ENCODE results near the gene ANO1. TPM values are rescaled to one million over a fixed set of nuclear protein-coding genes. Genes with fewer than 3 reads are reported as not detected.

Gene ANO1
- total RNA-seq, 2 experiments from 2014 or later, result not detected

DNA sequence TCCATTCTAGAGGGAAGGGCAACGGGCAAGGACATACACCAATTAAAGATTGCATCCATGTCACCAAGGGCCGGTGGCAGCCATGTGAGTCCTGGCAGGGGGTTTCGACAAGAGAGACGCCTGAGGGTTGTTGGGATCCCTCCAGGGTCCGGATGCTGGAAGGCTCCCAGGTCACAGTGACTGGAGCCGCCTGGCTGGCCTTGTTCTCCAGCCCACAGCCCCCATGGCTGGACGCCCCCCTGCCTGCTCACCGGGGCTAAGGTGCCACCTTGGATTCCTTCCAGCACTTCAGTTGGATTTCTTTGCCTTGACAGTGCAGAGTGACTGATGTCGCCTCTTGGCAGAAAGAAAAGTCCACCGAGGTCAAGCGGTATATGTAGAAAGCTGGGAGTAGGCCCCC, 42.6 kb downstream of the ANO1 start:
- H3K4me1 Mint-ChIP-seq (ENCODE audit: low read depth), result no peaks in the 10 kb centered on the region
- H3K9me3 Mint-ChIP-seq, result no peaks in the 10 kb centered on the region
- DNase-seq, result no peak
- intact Hi-C loops (cut with micrococcal nuclease), result no loop called here
- H3K4me3 Mint-ChIP-seq, result no peak overlapping the region
- CTCF ChIA-PET, result no interaction called here
- no peak overlapping the region for H3K27ac Mint-ChIP-seq
- H3K36me3 Mint-ChIP-seq (ENCODE audit: low read depth), result no peaks in the 10 kb centered on the region
- peaks cover 13% of the 10 kb centered on the region for H3K27me3 Mint-ChIP-seq (ENCODE audit: low read depth)

DNA sequence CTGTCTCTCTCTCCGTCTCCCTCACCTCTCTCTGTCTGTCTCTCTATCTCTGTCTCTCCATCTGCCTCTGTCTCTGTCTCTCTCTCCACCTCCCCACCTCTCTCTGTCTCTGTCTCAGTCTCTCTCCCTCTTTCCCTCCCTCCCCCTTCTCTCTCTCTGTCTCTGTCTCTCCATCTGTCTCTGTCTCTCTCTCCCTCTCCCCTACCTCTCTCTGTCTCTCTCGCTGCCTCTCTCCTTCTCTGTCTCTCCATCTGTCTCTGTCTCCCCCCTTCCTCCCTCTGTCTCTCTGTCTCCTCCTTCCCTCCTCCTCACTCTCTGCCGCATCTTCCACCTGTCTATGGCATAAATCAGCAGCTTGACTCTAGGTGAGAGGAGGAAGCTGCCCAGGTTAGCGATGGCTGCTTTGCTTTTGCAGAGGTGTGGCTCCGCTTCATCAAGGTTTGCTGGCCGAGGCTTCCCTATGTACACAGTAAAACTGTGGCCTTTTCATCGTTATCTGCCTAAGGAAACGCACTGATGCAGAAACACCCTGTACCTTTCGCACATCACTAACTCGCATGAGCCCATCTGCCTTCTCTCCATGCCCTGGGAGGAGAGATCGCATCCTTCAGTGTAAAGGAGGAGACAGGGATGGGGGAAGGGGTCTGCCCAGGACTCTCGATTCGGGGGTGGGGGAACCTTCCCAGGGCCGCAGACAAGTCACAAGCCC, 44.5 kb downstream of the ANO1 start:
- Mint-ChIP-seq H3K36me3 (ENCODE audit: low read depth) (no peaks in the 10 kb centered on the region), H3K4me1 (ENCODE audit: low read depth) (no peaks in the 10 kb centered on the region), H3K27me3 (ENCODE audit: low read depth) (peaks cover 11% of the 10 kb centered on the region), H3K27ac (no peak overlapping the region), H3K9me3 (no peaks in the 10 kb centered on the region), H3K4me3 (no peak overlapping the region)
- no peak for DNase-seq
- intact Hi-C loops (cut with micrococcal nuclease), result no loop called here
- CTCF ChIA-PET, result no interaction called here

- intact Hi-C loops (cut with micrococcal nuclease), result no loop called here
- Mint-ChIP-seq H3K27me3 (ENCODE audit: low read depth) (peaks cover 5% of the 10 kb centered on the region), H3K4me3 (no peak overlapping the region), H3K4me1 (ENCODE audit: low read depth) (no peaks in the 10 kb centered on the region), H3K27ac (no peak overlapping the region), H3K36me3 (ENCODE audit: low read depth) (no peaks in the 10 kb centered on the region), H3K9me3 (no peaks in the 10 kb centered on the region)
- CTCF ChIA-PET, result interaction anchor here (0.9 kb wide), 1 partner anchor 74 kb away, joined by 3 read pairs; no protein-coding TSS in a partner anchor
- no peak for DNase-seq
Observed at GRCh38 chr11:70123711-70124110, 45.6 kb downstream of the ANO1 start.

DNA sequence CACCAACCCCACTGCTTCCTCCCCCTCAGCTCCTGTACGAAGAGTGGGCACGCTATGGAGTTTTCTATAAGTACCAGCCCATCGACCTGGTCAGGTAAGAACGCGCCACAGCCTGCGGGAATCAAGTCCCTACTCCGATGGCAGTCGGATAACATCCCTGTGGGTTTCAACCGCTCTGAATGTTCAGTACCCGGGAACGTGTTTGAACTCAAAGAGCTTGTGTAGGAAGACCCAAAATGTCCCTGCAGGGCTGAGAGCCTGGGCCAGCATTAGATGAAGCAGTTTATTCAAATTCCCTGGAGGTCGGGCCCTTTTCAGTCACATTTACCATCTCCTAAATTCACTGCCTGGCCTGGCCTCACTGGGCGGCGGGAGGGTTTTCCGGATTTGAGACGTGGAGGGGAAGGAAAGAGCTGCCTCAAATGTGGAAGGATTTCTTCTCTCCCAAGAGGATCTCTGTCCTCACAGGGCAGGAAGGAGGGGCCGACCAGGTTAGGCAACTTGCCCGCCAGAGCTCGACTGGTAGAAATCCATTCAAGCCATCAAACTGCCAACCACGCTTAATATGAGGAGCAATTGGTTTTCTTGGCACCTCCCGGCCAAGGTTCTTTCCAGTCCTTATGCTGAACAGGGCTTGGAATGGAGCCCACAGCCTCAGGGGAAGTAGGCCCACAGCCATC, 46.3 kb downstream of the ANO1 start:
- intact Hi-C loops (cut with micrococcal nuclease), result no loop called here
- no peak overlapping the region for H3K27ac Mint-ChIP-seq
- H3K36me3 Mint-ChIP-seq (ENCODE audit: low read depth), result no peaks in the 10 kb centered on the region
- no peaks in the 10 kb centered on the region for H3K9me3 Mint-ChIP-seq
- H3K27me3 Mint-ChIP-seq (ENCODE audit: low read depth), result peaks cover 2% of the 10 kb centered on the region
- no peaks in the 10 kb centered on the region for H3K4me1 Mint-ChIP-seq (ENCODE audit: low read depth)
- CTCF ChIA-PET, result interaction anchor here (0.9 kb wide), 1 partner anchor 75 kb away, joined by 3 read pairs; no protein-coding TSS in a partner anchor
- no peak overlapping the region for H3K4me3 Mint-ChIP-seq
- no peak for DNase-seq

DNA sequence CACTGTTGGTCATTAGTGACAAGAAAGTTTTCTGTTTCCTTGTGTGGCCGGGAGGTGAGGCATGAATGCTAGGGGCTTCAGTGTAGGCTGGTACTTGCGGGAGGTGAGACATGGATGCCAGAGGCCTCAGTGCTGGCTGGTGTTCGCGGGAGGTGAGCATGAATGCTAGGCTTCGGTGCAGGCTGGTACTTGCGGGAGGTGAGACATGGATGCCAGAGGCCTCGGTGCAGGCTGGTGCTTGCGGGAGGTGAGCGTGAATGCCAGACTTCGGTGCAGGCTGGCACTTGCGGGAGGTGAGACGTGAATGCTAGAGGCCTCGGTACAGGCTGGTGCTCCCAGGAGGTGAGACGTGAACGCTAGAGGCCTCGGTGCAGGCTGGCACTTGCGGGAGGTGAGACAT, 48.4 kb downstream of the ANO1 start:
- Mint-ChIP-seq H3K36me3 (ENCODE audit: low read depth) (no peaks in the 10 kb centered on the region), H3K4me3 (no peak overlapping the region), H3K27me3 (ENCODE audit: low read depth) (no peaks in the 10 kb centered on the region), H3K9me3 (no peaks in the 10 kb centered on the region), H3K27ac (no peak overlapping the region), H3K4me1 (ENCODE audit: low read depth) (no peaks in the 10 kb centered on the region)
- CTCF ChIA-PET, result no interaction called here
- intact Hi-C loops (cut with micrococcal nuclease), result no loop called here
- DNase-seq, result no peak

GRCh38 chr11:70127653-70128434, 49.7 kb downstream of the ANO1 start:
- H3K27me3 Mint-ChIP-seq (ENCODE audit: low read depth), result no peaks in the 10 kb centered on the region
- H3K36me3 Mint-ChIP-seq (ENCODE audit: low read depth), result no peaks in the 10 kb centered on the region
- H3K4me1 Mint-ChIP-seq (ENCODE audit: low read depth), result no peaks in the 10 kb centered on the region
- no peak overlapping the region for H3K4me3 Mint-ChIP-seq
- CTCF ChIA-PET, result interaction anchor here (0.6 to 1.0 kb wide), 2 partner anchors 58 to 64 kb away, joined by 3 to 6 read pairs; no protein-coding TSS in a partner anchor
- no peak overlapping the region for H3K27ac Mint-ChIP-seq
- intact Hi-C loops (cut with micrococcal nuclease), result no loop called here
- no peaks in the 10 kb centered on the region for H3K9me3 Mint-ChIP-seq
- DNase-seq, result no peak

- Mint-ChIP-seq H3K27ac (no peak overlapping the region), H3K27me3 (ENCODE audit: low read depth) (no peaks in the 10 kb centered on the region), H3K9me3 (no peaks in the 10 kb centered on the region), H3K4me3 (no peak overlapping the region), H3K4me1 (ENCODE audit: low read depth) (no peaks in the 10 kb centered on the region), H3K36me3 (ENCODE audit: low read depth) (no peaks in the 10 kb centered on the region)
- CTCF ChIA-PET, result interaction anchor here (1.0 kb wide), 1 partner anchor 63 kb away, joined by 3 read pairs; no protein-coding TSS in a partner anchor
- DNase-seq, result no peak
- intact Hi-C loops (cut with micrococcal nuclease), result no loop called here
Observed at GRCh38 chr11:70128435-70128906, 50.4 kb downstream of the ANO1 start.

DNA sequence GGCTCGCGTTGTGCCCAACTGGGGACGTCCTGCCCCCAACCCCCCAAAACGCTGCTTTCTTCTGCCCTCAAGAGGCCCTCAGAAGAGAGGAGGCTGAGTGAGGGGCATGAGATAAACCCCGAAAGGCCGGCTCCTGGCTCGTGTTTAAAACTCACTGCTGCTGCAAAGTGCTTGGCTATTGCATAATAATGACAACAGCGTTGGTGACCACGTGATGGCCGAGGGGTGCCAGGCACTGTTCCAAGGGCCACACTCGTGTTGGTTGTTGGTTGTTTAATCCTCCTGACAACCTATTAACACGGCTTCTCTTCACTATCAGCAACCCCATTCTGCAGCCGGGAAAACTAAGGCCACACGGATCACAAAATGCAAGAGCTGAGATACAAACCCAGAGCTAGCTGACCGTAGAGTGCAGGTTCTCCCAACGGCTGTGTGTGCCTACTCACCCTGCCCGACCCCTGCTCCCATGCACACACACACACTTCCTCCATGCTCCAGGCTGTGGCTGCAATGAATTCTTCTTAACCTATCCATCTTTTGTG, 51.0 kb downstream of the ANO1 start:
- Mint-ChIP-seq H3K27me3 (ENCODE audit: low read depth) (no peaks in the 10 kb centered on the region), H3K36me3 (ENCODE audit: low read depth) (no peaks in the 10 kb centered on the region), H3K4me3 (no peak overlapping the region), H3K4me1 (ENCODE audit: low read depth) (no peaks in the 10 kb centered on the region), H3K27ac (no peak overlapping the region), H3K9me3 (no peaks in the 10 kb centered on the region)
- CTCF ChIA-PET, result interaction anchor here (0.6 to 1.0 kb wide), 2 partner anchors 48 to 63 kb away, joined by 3 to 6 read pairs; no protein-coding TSS in a partner anchor
- no peak for DNase-seq
- intact Hi-C loops (cut with micrococcal nuclease), result no loop called here

GRCh38 chr11:70130636-70131035, 52.5 kb downstream of the ANO1 start:
- no peak for DNase-seq
- Mint-ChIP-seq H3K9me3 (no peaks in the 10 kb centered on the region), H3K27me3 (ENCODE audit: low read depth) (no peaks in the 10 kb centered on the region), H3K4me1 (ENCODE audit: low read depth) (no peaks in the 10 kb centered on the region), H3K36me3 (ENCODE audit: low read depth) (no peaks in the 10 kb centered on the region), H3K4me3 (no peak overlapping the region), H3K27ac (no peak overlapping the region)
- CTCF ChIA-PET, result no interaction called here
- intact Hi-C loops (cut with micrococcal nuclease), result no loop called here

GRCh38 chr11:70131606-70132190, 53.6 kb downstream of the ANO1 start:
- intact Hi-C loops (cut with micrococcal nuclease), result no loop called here
- DNase-seq, result no peak
- Mint-ChIP-seq H3K4me1 (ENCODE audit: low read depth) (no peaks in the 10 kb centered on the region), H3K36me3 (ENCODE audit: low read depth) (no peaks in the 10 kb centered on the region), H3K27me3 (ENCODE audit: low read depth) (no peaks in the 10 kb centered on the region), H3K27ac (no peak overlapping the region), H3K9me3 (no peaks in the 10 kb centered on the region), H3K4me3 (no peak overlapping the region)
- CTCF ChIA-PET, result interaction anchor here (0.5 kb wide), 1 partner anchor 108 kb away, joined by 5 read pairs; no protein-coding TSS in a partner anchor

- Mint-ChIP-seq H3K36me3 (ENCODE audit: low read depth) (no peaks in the 10 kb centered on the region), H3K4me3 (no peak overlapping the region), H3K27ac (no peak overlapping the region), H3K9me3 (no peaks in the 10 kb centered on the region), H3K4me1 (ENCODE audit: low read depth) (no peaks in the 10 kb centered on the region), H3K27me3 (ENCODE audit: low read depth) (no peaks in the 10 kb centered on the region)
- no peak for DNase-seq
- intact Hi-C loops (cut with micrococcal nuclease), result no loop called here
- CTCF ChIA-PET, result interaction anchor here (0.7 kb wide), 1 partner anchor 321 kb away, joined by 3 read pairs; no protein-coding TSS in a partner anchor
Observed at GRCh38 chr11:70132641-70133040, 54.5 kb downstream of the ANO1 start.

Data from activated naive CD4-positive, alpha-beta T cell treated with anti-CD3 and anti-CD28 coated beads for 36 hours (primary cell).